MCF 10A (cell line): ENCODE data around the gene PHACTR3. TPM values are rescaled to one million over a fixed set of nuclear protein-coding genes. Genes with fewer than 3 reads are reported as not detected.

Experiments
- BruUV-seq: library from RNA; stranded (reverse); fragments of 400-500 nt; replicated peaks from 2 replicates; lab custom pipeline; 2021; lab: Mats Ljungman, UMichigan
- CTCF ChIA-PET: fragments of 300-600 bp; sonication (Branson Sonifier 250); formaldehyde crosslinking; extraction: SDS; loops from one replicate; lab custom pipeline; 2021; ENCODE audit warnings: antibody characterized with exemption, inconsistent platforms; lab: Yijun Ruan, JAX
- POLR2A ChIA-PET: fragments of 300-600, 350-650 bp; sonication (Branson Sonifier 250); formaldehyde crosslinking; extraction: SDS; loops from one replicate; lab custom pipeline; 2020; ENCODE audit warnings: antibody characterized with exemption, inconsistent platforms; lab: Yijun Ruan, JAX
- DNase-seq: peaks from one replicate; pipeline ENCODE4 v3.0.0-alpha.2; 2018; ENCODE audit not compliant: unreplicated experiment
- H3K27ac Mint-ChIP-seq: one replicate; pipeline ENCODE4 v1.8.0; 2022; ENCODE audit warnings: mild to moderate bottlenecking, low read depth, mixed read lengths; ENCODE audit not compliant: unreplicated experiment
- H3K27me3 Mint-ChIP-seq: one replicate; pipeline ENCODE4 v1.8.0; 2022; ENCODE audit warnings: mixed read lengths; ENCODE audit not compliant: insufficient read depth, unreplicated experiment
- H3K36me3 Mint-ChIP-seq: one replicate; pipeline ENCODE4 v1.8.0; 2022; ENCODE audit warnings: mild to moderate bottlenecking, moderate library complexity, mixed read lengths; ENCODE audit not compliant: insufficient read depth, unreplicated experiment
- H3K4me1 Mint-ChIP-seq: one replicate; pipeline ENCODE4 v1.8.0; 2022; ENCODE audit warnings: mixed read lengths; ENCODE audit not compliant: insufficient read depth, unreplicated experiment
- H3K4me3 Mint-ChIP-seq: one replicate; pipeline ENCODE4 v1.8.0; 2022; ENCODE audit warnings: mild to moderate bottlenecking, moderate library complexity, mixed read lengths; ENCODE audit not compliant: unreplicated experiment
- H3K9me3 Mint-ChIP-seq: one replicate; pipeline ENCODE4 v1.8.0; 2022; ENCODE audit warnings: mixed read lengths; ENCODE audit not compliant: unreplicated experiment
- CTCF ChIP-seq: fragments of 200-600 bp; IDR thresholded peaks from one replicate; pipeline ENCODE4 v1.8.0; 2022; ENCODE audit warnings: antibody characterized with exemption, mild to moderate bottlenecking; ENCODE audit not compliant: unreplicated experiment
- intact Hi-C: fragments of 100-400 bp; cut with micrococcal nuclease; formaldehyde crosslinking; loops from 2 replicates; pipeline ENCODE4 v1.14.1; 2022
- total RNA-seq: library from RNA; stranded (reverse); gene quantifications from 2 replicates; pipeline ENCODE4 v1.2.3, GENCODE V29; 2022

Gene PHACTR3
- total RNA-seq, 1 experiment from 2014 or later = 22.8 TPM

GRCh38 chr20:59684685-59685242 is 80.4 kb downstream of the PHACTR3 start:
- CTCF ChIA-PET = no interaction called here

GRCh38 chr20:59686404-59687346 is 82.3 kb downstream of the PHACTR3 start:
- no peaks in the 10 kb centered on the region for H3K9me3 Mint-ChIP-seq
- H3K4me3 Mint-ChIP-seq = no peak overlapping the region
- H3K27ac Mint-ChIP-seq = no peak overlapping the region
- intact Hi-C loops = no loop called here
- no TSS peak for BruUV-seq
- CTCF ChIA-PET = no interaction called here
- H3K36me3 Mint-ChIP-seq = no peaks in the 10 kb centered on the region
- no peak for TF ChIP-seq CTCF
- POLR2A ChIA-PET = no interaction called here
- no peak for DNase-seq
- peaks cover 38% of the 10 kb centered on the region for H3K27me3 Mint-ChIP-seq
- H3K4me1 Mint-ChIP-seq = no peaks in the 10 kb centered on the region

More at GRCh38 chr20:59684685-59685242, 80.4 kb downstream of the PHACTR3 start:
- no peak overlapping the region for H3K27ac Mint-ChIP-seq
- H3K36me3 Mint-ChIP-seq = no peaks in the 10 kb centered on the region
- no peaks in the 10 kb centered on the region for H3K9me3 Mint-ChIP-seq
- no peak overlapping the region for H3K4me3 Mint-ChIP-seq
- intact Hi-C loops = no loop called here
- no peaks in the 10 kb centered on the region for H3K4me1 Mint-ChIP-seq
- no peak for DNase-seq
- BruUV-seq = no TSS peak
- H3K27me3 Mint-ChIP-seq = peaks cover 47% of the 10 kb centered on the region
- POLR2A ChIA-PET = no interaction called here
- TF ChIP-seq CTCF = no peak

- Mint-ChIP-seq H3K27ac (no peak overlapping the region), H3K9me3 (no peaks in the 10 kb centered on the region), H3K4me1 (no peaks in the 10 kb centered on the region), H3K36me3 (no peaks in the 10 kb centered on the region), H3K4me3 (no peak overlapping the region), H3K27me3 (peaks cover 36% of the 10 kb centered on the region)
- TF ChIP-seq CTCF = no peak
- intact Hi-C loops = no loop called here
- ChIA-PET POLR2A (interaction anchor here (0.7 kb wide), 1 partner anchor 13 kb away, joined by 4 read pairs; no protein-coding TSS in a partner anchor), CTCF (no interaction called here)
- DNase-seq = no peak
- no TSS peak for BruUV-seq
Observed at GRCh38 chr20:59688356-59688755, 84.0 kb downstream of the PHACTR3 start.

- no TSS peak for BruUV-seq
- POLR2A ChIA-PET = no interaction called here
- no peak overlapping the region for H3K27ac Mint-ChIP-seq
- no peaks in the 10 kb centered on the region for H3K9me3 Mint-ChIP-seq
- no peaks in the 10 kb centered on the region for H3K4me1 Mint-ChIP-seq
- H3K36me3 Mint-ChIP-seq = no peaks in the 10 kb centered on the region
- no peak for TF ChIP-seq CTCF
- CTCF ChIA-PET = no interaction called here
- intact Hi-C loops = no loop called here
- H3K4me3 Mint-ChIP-seq = no peak overlapping the region
- DNase-seq = no peak
- H3K27me3 Mint-ChIP-seq = peaks cover 36% of the 10 kb centered on the region
Observed at GRCh38 chr20:59688999-59689398, 84.7 kb downstream of the PHACTR3 start.
